Loucy (cell line): ENCODE measurements around the gene OR7G1.

Experiments used
- H2AFZ ChIP-seq: fragments of 200-600 bp; sonication (generic); 2 replicates; pipeline ENCODE4 v1.6.0; 2016; ENCODE audit warnings: antibody characterized with exemption, mild to moderate bottlenecking, low read length, moderate library complexity
- H3F3A ChIP-seq: fragments of 200-600 bp; 2 replicates; pipeline ENCODE4 v1.6.0; 2016; ENCODE audit warnings: antibody characterized with exemption, low read depth, mild to moderate bottlenecking
- H3K27me3 ChIP-seq: fragments of 200-600 bp; sonication (generic); 2 replicates; pipeline ENCODE4 v1.6.1; 2014; ENCODE audit warnings: low read length, mild to moderate bottlenecking; ENCODE audit not compliant: insufficient read depth, poor library complexity, severe bottlenecking
- H3K36me3 ChIP-seq: fragments of 200-600 bp; sonication (generic); 2 replicates; pipeline ENCODE4 v1.6.1; 2016; ENCODE audit warnings: low read length; ENCODE audit not compliant: insufficient read depth
- H3K4me1 ChIP-seq: fragments of 200-600 bp; sonication (generic); 2 replicates; pipeline ENCODE4 v1.5.1; 2014; ENCODE audit warnings: low read length, mild to moderate bottlenecking; ENCODE audit not compliant: insufficient read depth, poor library complexity, severe bottlenecking
- H3K4me2 ChIP-seq: fragments of 200-600 bp; sonication (generic); 2 replicates; pipeline ENCODE4 v1.6.0; 2014; ENCODE audit warnings: antibody characterized with exemption, low read length, low read depth, mild to moderate bottlenecking; ENCODE audit not compliant: poor library complexity, severe bottlenecking
- H3K4me3 ChIP-seq: fragments of 200-600 bp; sonication (generic); 2 replicates; pipeline ENCODE4 v1.5.1; 2014; ENCODE audit warnings: low read length, mild to moderate bottlenecking, mixed read lengths; ENCODE audit not compliant: poor library complexity, severe bottlenecking
- H3K79me2 ChIP-seq: fragments of 200-600 bp; sonication (generic); 2 replicates; pipeline ENCODE4 v1.6.1; 2014; ENCODE audit warnings: low read length; ENCODE audit not compliant: insufficient read depth
- H3K9ac ChIP-seq: fragments of 200-600 bp; sonication (generic); 2 replicates; pipeline ENCODE4 v1.6.0; 2014; ENCODE audit warnings: mild to moderate bottlenecking, low read depth, low read length, moderate library complexity; ENCODE audit not compliant: poor library complexity, severe bottlenecking
- H3K9me2 ChIP-seq: fragments of 200-600 bp; sonication (generic); replicated peaks from 2 replicates; pipeline ENCODE4 v1.6.1; 2016; ENCODE audit warnings: low read depth, low read length, mixed read lengths
- H3K9me3 ChIP-seq: fragments of 200-600 bp; sonication (generic); 2 replicates; pipeline ENCODE4 v1.6.1; 2014; ENCODE audit warnings: mild to moderate bottlenecking, antibody characterized with exemption, low read length, low read depth; ENCODE audit not compliant: insufficient read depth
- H4K20me1 ChIP-seq: fragments of 200-600 bp; sonication (generic); 2 replicates; pipeline ENCODE4 v1.6.0; 2014; ENCODE audit warnings: antibody characterized with exemption, low read length, mild to moderate bottlenecking; ENCODE audit not compliant: insufficient read depth, poor library complexity, severe bottlenecking
- EZH2phosphoT487 ChIP-seq: fragments of 200-600 bp; IDR thresholded peaks from 2 replicates; pipeline ENCODE4 v1.6.1; 2018; ENCODE audit warnings: antibody characterized with exemption, mild to moderate bottlenecking, moderate library complexity, borderline replicate concordance
- TF ChIP-seq, protein P1 (sequence below): fragments of 200-600 bp; sonication (generic); conservative IDR thresholded peaks from 2 replicates; pipeline ENCODE4 v1.5.1; 2014; ENCODE audit warnings: mild to moderate bottlenecking, antibody characterized with exemption, low read length

OR7G1 gene, protein sequence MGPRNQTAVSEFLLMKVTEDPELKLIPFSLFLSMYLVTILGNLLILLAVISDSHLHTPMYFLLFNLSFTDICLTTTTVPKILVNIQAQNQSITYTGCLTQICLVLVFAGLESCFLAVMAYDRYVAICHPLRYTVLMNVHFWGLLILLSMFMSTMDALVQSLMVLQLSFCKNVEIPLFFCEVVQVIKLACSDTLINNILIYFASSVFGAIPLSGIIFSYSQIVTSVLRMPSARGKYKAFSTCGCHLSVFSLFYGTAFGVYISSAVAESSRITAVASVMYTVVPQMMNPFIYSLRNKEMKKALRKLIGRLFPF

DNA sequence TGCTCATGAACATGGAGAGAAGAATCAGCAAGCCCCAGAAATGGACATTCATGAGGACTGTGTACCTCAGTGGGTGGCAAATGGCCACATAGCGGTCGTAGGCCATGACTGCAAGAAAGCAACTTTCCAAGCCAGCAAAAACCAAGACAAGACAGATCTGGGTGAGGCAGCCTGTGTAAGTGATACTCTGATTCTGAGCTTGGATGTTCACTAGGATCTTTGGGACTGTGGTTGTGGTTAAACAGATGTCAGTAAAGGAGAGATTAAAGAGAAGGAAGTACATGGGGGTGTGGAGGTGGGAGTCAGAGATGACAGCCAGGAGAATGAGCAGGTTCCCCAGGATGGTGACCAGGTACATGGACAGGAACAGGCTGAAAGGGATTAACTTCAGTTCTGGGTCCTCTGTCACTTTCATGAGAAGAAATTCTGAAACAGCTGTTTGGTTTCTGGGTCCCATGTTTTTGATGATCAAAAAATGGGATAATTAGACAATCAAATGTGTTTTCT, at the start of gene OR7G1:
OR7G1 (minus strand) TSS at position 457 of the 507 bp plus-strand sequence; CDS start at position 457, 0 bp downstream.
- Histone ChIP-seq H2AFZ (no peak within 1 kb of the TSS), H3K4me2 (no peak within 1 kb of the TSS), H3K27me3 (no peaks in the 10 kb centered on the region), H3K36me3 (no peaks in the 10 kb centered on the region), H3K79me2 (no peaks in the 10 kb centered on the region), H3K9me3 (no peaks in the 10 kb centered on the region), H4K20me1 (no peaks in the 10 kb centered on the region), H3K9ac (no peak within 1 kb of the TSS), H3K4me3 (no peak within 1 kb of the TSS), H3F3A (no peaks in the 10 kb centered on the region), H3K9me2 (no peaks in the 10 kb centered on the region), H3K4me1 (no peaks in the 10 kb centered on the region)
- TF ChIP-seq, protein P1, sequence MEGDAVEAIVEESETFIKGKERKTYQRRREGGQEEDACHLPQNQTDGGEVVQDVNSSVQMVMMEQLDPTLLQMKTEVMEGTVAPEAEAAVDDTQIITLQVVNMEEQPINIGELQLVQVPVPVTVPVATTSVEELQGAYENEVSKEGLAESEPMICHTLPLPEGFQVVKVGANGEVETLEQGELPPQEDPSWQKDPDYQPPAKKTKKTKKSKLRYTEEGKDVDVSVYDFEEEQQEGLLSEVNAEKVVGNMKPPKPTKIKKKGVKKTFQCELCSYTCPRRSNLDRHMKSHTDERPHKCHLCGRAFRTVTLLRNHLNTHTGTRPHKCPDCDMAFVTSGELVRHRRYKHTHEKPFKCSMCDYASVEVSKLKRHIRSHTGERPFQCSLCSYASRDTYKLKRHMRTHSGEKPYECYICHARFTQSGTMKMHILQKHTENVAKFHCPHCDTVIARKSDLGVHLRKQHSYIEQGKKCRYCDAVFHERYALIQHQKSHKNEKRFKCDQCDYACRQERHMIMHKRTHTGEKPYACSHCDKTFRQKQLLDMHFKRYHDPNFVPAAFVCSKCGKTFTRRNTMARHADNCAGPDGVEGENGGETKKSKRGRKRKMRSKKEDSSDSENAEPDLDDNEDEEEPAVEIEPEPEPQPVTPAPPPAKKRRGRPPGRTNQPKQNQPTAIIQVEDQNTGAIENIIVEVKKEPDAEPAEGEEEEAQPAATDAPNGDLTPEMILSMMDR = no peak
- no peak for TF ChIP-seq EZH2phosphoT487

DNA sequence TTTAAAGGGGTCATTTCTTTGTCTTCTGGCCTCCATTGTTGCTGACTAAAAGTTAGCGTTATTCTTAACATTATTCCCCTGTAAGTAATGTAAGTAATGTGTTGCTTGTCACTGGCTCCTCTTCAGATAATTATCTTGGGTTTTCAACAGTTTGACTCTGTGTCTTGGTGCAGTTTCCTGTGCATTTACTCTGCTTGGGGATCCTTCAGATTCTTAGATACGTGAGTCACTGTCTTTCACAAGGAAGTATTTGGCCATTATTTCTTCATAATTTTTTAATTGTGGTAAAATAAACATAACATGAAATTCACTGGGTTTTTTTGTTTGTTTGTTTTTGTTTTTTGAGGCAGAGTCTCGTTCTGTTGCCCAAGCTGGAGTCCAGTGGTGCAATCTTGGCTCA, 49.7 kb upstream of the OR7G1 start:
- Histone ChIP-seq H3K36me3 (peaks cover 32% of the 10 kb centered on the region), H4K20me1 (no peaks in the 10 kb centered on the region), H3K9me3 (no peaks in the 10 kb centered on the region), H3K4me2 (no peak overlapping the region), H3K79me2 (no peaks in the 10 kb centered on the region), H3K9me2 (no peaks in the 10 kb centered on the region), H3K4me1 (no peaks in the 10 kb centered on the region), H2AFZ (no peak overlapping the region), H3K27me3 (no peaks in the 10 kb centered on the region), H3K9ac (no peak overlapping the region), H3F3A (no peaks in the 10 kb centered on the region), H3K4me3 (no peak overlapping the region)
- TF ChIP-seq, protein P1 = no peak
- TF ChIP-seq EZH2phosphoT487 = no peak

DNA sequence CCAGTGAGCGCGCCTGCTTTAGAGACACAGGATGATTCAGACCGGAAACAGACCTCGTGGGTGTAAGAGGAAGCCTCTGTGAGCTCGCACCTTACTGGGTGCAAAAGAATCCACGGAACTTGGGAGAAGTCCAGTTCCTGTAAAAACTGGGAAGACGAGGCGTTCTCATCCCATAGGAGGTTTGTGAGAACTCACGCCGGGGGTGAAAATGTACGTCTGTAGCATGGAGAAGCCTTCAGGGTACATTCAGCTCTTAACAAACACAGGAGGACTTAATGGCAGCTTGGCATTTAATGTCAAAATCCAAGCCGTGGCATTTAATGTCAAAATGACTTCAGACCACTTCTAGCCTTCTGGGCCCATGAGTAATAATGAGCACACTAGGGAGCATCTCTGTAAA, 45.9 kb upstream of the OR7G1 start:
- Histone ChIP-seq H3K79me2 (peaks cover 4% of the 10 kb centered on the region; the same call in 1 of the 2 replicates), H3K36me3 (peaks cover 69% of the 10 kb centered on the region), H3K4me3 (no peak overlapping the region), H3K9me3 (no peaks in the 10 kb centered on the region), H4K20me1 (peaks cover under 1% of the 10 kb centered on the region), H2AFZ (no peak overlapping the region), H3K9me2 (no peaks in the 10 kb centered on the region), H3K4me2 (no peak overlapping the region), H3F3A (no peaks in the 10 kb centered on the region), H3K27me3 (no peaks in the 10 kb centered on the region), H3K4me1 (no peaks in the 10 kb centered on the region), H3K9ac (no peak overlapping the region)
- TF ChIP-seq, protein P1 = no peak
- no peak for TF ChIP-seq EZH2phosphoT487
